GM18511 (cell line): Measurements from ENCODE around the gene BHMT2.

Source experiments
- ATAC-seq: cut with Tn5 transposase; IDR thresholded peaks from one replicate; pipeline ENCODE4 v1.9.1; 2021; ENCODE audit warnings: mild to moderate bottlenecking, moderate library complexity; ENCODE audit not compliant: unreplicated experiment

The BHMT2 gene

GRCh38 chr5:79069488-79070349 is at the start of gene BHMT2, which contains the start of gene DMGDH:
TSS of gene BHMT2 (plus strand) at chr5:79069767. CDS start at chr5:79069783, 16 bp downstream.
TSS of gene DMGDH (minus strand) at chr5:79069674. CDS start at chr5:79069620, 54 bp downstream.
- ATAC-seq, result no peak

- ATAC-seq, result no peak
Measured at GRCh38 chr5:79020861-79021561, 48.6 kb upstream of the BHMT2 start.

- no peak for ATAC-seq
Measured at GRCh38 chr5:79021753-79022152, 47.8 kb upstream of the BHMT2 start.

- no peak for ATAC-seq
Measured at GRCh38 chr5:79022771-79023170, 46.8 kb upstream of the BHMT2 start.

- no peak for ATAC-seq
Measured at GRCh38 chr5:79023348-79023747, 46.2 kb upstream of the BHMT2 start.

GRCh38 chr5:79023947-79024346 is 45.6 kb upstream of the BHMT2 start:
- no peak for ATAC-seq

- no peak for ATAC-seq
Measured at GRCh38 chr5:79025054-79025472, 44.5 kb upstream of the BHMT2 start.

- ATAC-seq, result no peak
Measured at GRCh38 chr5:79030663-79031484, 38.7 kb upstream of the BHMT2 start.

GRCh38 chr5:79031485-79031867 is 38.1 kb upstream of the BHMT2 start:
- ATAC-seq, result no peak

- ATAC-seq, result no peak
Measured at GRCh38 chr5:79032031-79032695, 37.4 kb upstream of the BHMT2 start.

- ATAC-seq, result no peak
Measured at GRCh38 chr5:79032782-79033181, 36.8 kb upstream of the BHMT2 start.

GRCh38 chr5:79035237-79035636 is 34.3 kb upstream of the BHMT2 start:
- ATAC-seq, result no peak

- no peak for ATAC-seq
Measured at GRCh38 chr5:79036769-79037168, 32.8 kb upstream of the BHMT2 start.

GRCh38 chr5:79042188-79042587 is 27.4 kb upstream of the BHMT2 start:
- no peak for ATAC-seq

- ATAC-seq, result no peak
Measured at GRCh38 chr5:79047199-79047598, 22.4 kb upstream of the BHMT2 start.

- ATAC-seq, result no peak
Measured at GRCh38 chr5:79048437-79048836, 21.1 kb upstream of the BHMT2 start.

- ATAC-seq, result no peak
Measured at GRCh38 chr5:79050498-79050897, 19.1 kb upstream of the BHMT2 start.

GRCh38 chr5:79053321-79053720 is 16.2 kb upstream of the BHMT2 start:
- no peak for ATAC-seq

GRCh38 chr5:79055017-79055416 is 14.6 kb upstream of the BHMT2 start:
- no peak for ATAC-seq

GRCh38 chr5:79056847-79057246 is 12.7 kb upstream of the BHMT2 start:
- no peak for ATAC-seq

- no peak for ATAC-seq
Measured at GRCh38 chr5:79059674-79060073, 9.9 kb upstream of the BHMT2 start.
